HS-27A (cell line): ENCODE data around the gene BRI3.

Experiments used
- DNase-seq: peaks from one replicate; pipeline ENCODE4 v3.0.0-alpha.2; 2012; ENCODE audit warnings: low read depth, missing footprints

The BRI3 gene, protein sequence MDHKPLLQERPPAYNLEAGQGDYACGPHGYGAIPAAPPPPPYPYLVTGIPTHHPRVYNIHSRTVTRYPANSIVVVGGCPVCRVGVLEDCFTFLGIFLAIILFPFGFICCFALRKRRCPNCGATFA

DNA sequence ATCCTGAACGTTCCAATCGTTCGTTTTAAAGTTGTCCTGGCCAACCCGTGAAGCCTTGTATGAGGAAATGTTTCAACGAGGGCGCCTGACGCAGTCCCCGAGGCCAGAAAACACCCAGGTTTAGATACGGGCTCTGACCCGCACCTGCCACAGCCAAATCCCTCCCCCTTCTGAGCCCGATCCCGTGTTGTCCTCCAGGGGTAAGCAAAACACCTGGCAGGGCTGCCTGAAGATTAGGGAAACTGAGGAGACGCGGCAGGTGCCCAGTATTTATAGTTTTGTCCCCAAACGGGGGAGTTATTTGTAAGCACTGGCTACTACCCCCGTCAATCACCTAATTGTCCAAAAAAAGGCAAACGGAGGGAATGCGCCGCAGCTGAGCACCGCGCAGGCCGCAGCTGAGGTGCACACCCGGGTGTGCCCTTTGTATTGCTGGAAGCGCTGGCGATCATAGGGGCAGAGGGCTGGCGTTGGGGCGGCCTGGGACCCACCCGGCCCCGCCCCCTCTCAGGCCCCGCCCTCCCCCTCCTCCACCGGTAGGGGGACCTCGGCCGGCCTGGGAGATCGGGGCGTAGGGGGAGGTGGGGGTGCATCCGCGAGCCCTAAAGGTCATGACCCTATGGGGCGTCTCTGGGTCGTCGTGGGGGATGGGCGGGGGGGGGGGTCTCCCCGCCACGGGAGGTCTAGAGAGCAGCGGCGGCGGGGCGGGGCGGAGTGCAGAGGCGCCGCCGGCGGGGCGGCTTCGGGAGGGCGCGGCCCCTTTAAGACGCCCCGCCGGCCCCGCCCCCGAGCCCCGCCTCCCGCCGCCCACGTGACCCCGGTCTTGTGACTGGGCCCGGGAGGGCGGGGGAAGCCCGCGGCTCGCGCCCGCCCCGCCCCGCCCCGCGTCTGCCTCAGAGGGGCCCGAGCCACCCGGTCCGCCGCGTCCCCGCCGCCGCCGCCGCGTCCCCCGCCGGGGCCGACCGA, at the start of gene BRI3:
Gene BRI3 (plus strand): TSS at position 896 of the 966 bp plus-strand sequence. CDS start 110 bp downstream, outside the sequence.
- no peak for DNase-seq

- no peak for DNase-seq
These were observed 49.3 kb upstream of the BRI3 start for GRCh38 chr7:98232263-98232585.

DNA sequence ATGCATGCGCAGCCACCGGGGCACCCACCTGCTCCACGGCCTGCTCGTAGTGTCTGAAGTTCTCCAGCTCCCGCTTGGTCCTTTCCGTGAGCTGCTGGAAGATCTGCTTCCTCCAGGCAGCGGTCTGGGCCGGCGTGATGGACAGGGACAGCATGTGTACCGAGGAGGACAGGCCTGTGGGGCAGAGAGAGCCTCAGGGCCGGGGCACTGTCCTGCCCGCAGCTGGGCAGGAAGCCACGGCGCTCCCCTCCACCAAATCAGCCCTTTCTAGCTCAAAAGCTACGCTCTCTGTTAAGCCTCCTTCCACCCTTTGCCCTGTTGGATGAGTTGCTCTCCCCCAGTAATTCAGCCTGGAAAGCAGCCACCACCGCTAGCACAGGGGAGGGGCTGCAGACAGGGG, 48.7 kb upstream of the BRI3 start:
- no peak for DNase-seq

GRCh38 chr7:98233219-98234070, 48.0 kb upstream of the BRI3 start:
- DNase-seq: no peak

DNA sequence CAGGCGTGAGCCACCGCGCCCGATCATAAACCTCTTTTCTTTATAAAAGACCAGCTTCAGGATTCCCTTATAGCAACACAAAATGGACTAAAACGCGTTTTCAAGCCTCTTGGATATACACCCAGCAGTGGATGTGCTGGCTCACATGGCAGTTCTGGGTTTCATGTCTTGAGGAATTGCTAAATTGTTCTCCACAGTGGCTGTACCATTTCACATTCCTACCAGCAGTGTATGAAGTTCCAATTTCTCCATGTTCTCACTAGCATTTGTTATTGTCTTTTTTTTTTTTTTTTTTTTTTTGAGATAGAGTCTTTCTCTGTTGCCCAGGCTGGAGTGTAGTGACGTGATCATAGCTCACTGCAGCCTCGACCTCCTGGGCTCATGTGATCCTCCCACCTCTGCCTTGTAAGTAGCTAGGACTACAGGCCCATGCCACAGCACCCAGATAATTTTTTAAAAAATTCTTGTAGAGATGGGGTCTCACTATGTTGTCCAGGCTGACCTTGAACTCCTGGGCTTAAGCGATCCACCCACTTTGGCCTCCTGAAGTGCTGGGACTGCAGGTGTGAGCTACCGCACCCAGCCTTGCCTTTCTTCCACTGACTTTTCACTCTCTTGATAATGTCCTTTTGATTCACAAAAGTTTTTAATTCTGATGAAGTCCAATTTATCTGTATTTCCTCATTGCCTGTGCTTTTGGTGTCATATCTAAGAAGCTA, 46.9 kb upstream of the BRI3 start:
- DNase-seq: no peak

GRCh38 chr7:98235901-98236300, 45.6 kb upstream of the BRI3 start:
- DNase-seq: no peak

DNA sequence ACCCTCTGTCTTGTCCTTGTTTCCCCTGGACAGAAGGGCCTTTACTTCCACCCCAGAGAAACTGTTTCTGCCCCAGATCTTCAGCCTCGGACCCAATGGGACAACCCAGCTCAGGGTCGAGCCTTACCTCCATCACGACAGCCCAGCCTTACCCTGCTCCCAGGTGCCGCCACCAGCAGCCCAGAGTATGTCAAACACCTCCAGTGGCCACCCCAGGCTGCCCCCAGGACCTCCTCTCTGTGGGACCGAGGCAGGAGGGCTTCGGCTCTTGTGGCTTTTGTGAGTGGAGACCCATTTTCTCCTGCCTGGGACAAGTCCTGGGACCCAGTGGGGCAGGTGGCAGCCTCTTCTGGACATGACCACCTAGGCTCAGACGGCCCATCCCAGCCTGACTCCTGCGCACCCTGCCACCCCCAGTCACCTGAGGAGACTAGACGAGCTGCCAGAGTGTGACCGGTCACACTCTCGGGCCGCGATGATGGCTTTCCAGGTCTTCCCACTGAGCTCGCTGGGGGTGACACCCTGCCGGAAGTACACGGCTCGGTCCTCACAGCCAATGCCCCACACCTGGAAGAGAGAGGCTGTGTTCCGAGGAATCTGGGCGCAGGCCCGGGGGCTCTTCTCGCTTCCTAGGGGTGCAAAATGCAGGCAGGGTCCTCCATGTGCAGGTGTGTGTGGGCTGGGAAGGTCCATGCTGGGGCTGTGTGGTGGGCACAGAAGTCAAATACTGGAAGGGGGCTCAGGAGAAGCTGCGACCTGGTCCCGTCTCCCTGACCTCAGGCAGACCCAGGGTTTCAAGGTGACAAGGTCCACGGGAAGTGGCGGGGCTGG, 44.9 kb upstream of the BRI3 start:
- no peak for DNase-seq

DNA sequence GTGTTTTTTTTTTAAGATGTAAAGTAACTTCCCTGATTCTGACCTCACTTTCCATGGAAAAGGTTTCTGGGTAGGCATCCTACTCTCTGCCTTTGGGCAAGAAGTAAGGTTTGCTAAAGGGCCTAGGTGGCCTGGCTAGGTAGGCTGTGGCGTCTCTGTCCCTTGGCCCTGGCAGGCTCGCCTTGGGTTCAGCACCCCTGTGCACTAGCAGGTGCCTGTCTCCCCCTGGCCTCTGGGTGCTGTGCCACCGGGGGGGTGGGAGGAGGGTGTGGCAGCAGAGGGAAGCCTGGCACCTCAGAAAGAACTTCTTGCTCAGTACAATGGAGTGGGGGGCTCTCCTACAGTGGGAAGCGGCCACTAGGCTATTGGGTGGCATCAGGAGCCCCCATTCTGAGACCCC, 43.4 kb upstream of the BRI3 start:
- no peak for DNase-seq

- DNase-seq: no peak
These were observed 42.5 kb upstream of the BRI3 start for GRCh38 chr7:98238976-98239375.

DNA sequence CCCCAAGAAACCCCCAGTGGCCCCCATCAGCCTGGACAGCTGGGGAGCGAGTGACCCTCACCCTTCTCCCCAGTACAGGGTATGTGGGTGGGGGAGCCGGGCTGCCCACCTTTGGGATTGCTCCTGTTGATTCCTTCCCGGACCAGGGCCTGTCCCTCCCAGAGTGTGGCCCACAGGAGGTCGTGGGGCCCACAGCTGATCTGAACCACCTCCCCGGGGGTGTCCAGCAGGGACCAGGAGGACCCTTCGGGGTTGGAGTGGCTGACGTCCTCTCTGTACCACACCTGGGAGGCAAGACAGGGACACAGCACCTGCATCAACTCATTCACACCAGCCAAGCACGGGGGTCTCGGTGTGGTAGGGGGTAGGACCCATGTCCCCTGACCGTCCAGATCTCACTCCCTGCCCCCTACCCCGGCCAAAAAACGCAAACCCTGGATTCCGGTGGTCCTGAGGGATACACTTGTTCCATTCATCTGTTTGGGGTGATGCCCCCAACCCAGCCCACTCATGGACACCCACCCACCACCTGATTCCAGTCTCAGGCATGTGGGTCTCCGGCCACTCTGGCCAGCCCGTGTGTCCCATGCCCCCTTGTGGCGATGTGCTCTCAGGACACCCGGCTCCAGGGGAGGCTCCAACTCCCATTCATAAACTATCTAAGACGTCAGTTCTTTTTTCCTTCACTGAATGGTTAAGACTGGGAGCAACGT, 40.4 kb upstream of the BRI3 start:
- DNase-seq: no peak

DNA sequence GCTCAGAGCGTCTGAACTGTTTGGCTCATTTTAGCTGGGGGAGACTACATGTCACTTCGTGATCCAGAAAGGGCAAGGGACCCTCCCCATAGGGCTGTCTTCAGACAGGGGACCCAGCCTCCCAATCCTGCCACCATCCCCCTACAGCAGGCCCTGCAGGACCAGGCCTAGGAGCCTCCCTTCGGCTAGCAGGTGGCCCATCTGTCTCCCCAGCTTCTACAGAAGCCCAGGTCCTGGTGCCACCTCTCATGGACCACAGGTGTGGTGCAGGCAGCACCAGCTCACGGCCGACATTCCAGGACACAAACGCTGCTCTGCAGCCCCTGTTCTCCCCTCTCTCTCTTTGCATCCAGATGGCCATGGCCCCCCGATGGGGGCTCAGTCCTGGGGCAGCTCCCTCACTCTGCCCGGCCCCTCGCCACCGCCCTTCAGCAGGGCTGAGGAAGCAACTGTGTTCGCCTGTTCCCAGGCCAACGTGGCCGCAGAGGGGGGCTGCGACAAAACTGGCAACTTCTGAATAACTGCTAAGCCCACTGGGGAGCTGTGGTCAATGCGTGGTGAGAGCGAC, 39.7 kb upstream of the BRI3 start:
- no peak for DNase-seq

GRCh38 chr7:98242342-98242741, 39.1 kb upstream of the BRI3 start:
- DNase-seq: no peak

- DNase-seq: no peak
These were observed 38.6 kb upstream of the BRI3 start for GRCh38 chr7:98242934-98243333.

GRCh38 chr7:98244871-98245270, 36.6 kb upstream of the BRI3 start:
- DNase-seq: no peak

DNA sequence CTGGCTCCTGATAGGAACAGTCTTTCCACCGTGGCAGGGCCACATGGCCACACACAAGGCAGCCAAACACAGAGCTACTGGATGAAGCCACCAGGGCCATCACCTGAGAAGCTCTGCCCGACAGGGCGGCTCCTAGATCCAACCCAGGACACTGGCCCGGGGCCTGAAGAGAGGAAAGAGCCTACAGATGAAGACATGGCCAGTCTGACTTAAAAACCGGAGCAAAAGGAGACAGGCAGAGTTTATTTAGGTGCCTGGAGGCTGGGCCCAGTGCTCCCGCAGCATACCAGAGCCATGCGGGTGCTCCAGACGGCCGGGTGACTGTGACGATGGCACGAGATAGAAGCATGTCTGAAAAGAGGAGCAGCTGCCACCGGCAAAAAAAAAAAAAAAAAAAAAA, 33.3 kb upstream of the BRI3 start:
- no peak for DNase-seq

DNA sequence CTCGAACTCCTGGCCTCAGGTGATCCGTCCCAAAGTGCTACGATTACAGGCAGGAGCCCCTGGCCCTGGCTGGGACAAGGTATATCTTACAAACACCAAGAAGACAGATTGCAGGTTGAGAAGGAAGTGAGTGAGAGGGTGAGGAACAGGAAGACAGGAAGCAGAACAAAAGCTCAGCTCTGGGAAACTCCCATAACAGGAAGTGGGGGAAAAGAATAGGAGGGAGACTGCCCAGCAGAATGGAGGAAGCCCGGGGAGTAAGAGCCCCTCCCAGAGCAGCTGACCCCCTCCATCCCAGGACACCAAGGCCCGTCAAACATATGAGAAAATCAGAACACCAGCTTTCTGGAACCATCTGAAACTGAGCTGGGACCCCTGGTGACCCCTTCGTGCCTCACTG, 32.4 kb upstream of the BRI3 start:
- no peak for DNase-seq

GRCh38 chr7:98250789-98251188, 30.7 kb upstream of the BRI3 start:
- DNase-seq: no peak

- no peak for DNase-seq
These were observed 30.3 kb upstream of the BRI3 start for GRCh38 chr7:98251231-98251600.

DNA sequence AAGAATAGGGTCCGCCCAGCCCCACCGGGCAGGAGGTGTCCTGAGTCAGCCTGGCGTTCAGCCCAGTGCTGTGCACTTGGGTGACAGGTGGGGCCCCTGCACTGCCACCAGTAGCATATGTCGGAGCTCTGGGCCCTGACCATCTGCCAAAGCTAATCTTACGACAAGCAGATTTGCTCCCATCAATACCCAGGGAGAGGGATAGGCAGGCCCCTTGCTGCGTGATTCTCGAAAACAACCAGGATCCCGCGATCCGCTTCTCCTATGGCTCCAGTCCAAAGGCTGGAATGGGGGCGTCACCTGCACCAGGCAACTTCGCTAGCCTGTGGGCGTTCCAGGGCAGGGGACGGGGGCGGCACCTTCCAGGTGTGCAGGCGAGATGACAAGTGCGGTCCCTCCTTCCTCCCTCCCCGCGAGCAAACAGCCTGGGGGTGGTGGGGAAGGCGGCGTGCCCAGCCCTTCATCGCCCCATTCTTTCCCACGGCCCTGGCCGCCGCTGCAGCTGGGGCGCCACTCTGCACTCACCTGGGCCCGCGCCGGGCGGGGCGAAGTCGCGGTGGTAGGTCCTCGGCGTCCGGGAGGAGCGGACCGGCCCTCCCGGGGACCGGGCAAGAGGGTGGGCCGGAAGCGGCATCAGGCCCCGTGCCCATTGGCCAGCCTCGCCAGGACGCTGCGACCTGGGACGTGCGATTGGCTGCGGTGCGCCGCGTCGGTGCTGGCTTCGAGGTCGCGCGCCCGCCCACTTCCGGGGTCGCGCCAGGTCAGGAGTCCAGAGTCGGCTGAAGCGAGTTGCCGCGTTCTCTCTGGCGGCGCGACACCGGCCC, 29.7 kb upstream of the BRI3 start, which contains the start of gene TECPR1:
Gene TECPR1 (minus strand): TSS at position 632 of the 824 bp plus-strand sequence. CDS start 6,086 bp downstream, outside the sequence.
- peak; percentile 41 for DNase-seq
